HG03066 (cell line): ENCODE results near the gene RAB38.

Experiments
- ATAC-seq: cut with Tn5 transposase; IDR thresholded peaks from one replicate; pipeline ENCODE4 v1.9.1; 2021; ENCODE audit warnings: low read depth; ENCODE audit not compliant: unreplicated experiment

The RAB38 gene

GRCh38 chr11:88174709-88175568 is at the start of gene RAB38:
Gene RAB38 (minus strand): TSS chr11:88175443. CDS start chr11:88175384, 59 bp downstream.
- peak; percentile 43 for ATAC-seq

GRCh38 chr11:88213406-88213805 is 38.2 kb upstream of the RAB38 start:
- no peak for ATAC-seq

GRCh38 chr11:88212300-88212699 is 37.1 kb upstream of the RAB38 start:
- ATAC-seq: no peak

DNA sequence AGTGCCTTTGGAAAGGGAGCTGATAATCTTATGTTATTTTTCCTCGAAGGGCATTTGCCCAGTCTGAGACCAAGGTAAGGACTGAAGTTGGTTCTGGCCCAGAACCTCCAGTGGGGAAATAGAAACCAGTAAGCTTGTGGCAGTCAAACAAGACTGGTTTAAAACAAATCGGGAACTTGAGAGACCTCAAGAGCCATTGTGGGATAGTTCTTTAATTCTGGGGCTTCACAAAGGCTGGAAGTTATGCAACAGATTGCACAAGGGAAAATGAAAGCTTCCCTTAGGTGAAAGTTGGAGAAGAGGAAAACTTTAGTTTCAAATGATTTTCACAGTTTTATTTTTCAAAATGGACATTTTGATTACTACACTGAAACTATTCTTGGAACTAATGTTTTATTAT is 33.5 kb upstream of the RAB38 start:
- ATAC-seq: no peak

GRCh38 chr11:88206751-88207150 is 31.5 kb upstream of the RAB38 start:
- no peak for ATAC-seq

DNA sequence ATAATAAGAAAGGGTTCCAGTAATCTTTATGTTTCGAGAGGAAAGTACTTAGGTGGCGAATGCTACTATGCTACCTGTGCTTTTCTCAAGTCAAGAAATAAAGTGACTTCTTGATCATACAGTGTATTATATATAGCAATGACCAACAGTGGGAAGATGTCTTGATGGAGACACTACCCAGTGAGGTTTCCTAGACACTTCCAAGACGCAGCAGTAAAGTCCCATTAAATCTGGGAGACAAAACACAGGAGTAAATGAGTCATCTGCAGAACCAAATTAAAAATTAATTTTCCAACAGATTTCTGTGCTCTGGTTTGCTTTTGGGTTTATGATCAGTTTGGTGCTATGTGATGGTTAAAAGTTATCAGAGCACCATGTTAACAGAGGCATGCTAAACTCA is 29.1 kb upstream of the RAB38 start:
- no peak for ATAC-seq

GRCh38 chr11:88203604-88204003 is 28.4 kb upstream of the RAB38 start:
- no peak for ATAC-seq

- no peak for ATAC-seq
Measured at GRCh38 chr11:88202498-88202897, 27.3 kb upstream of the RAB38 start.

GRCh38 chr11:88196393-88196792 is 21.1 kb upstream of the RAB38 start:
- no peak for ATAC-seq

DNA sequence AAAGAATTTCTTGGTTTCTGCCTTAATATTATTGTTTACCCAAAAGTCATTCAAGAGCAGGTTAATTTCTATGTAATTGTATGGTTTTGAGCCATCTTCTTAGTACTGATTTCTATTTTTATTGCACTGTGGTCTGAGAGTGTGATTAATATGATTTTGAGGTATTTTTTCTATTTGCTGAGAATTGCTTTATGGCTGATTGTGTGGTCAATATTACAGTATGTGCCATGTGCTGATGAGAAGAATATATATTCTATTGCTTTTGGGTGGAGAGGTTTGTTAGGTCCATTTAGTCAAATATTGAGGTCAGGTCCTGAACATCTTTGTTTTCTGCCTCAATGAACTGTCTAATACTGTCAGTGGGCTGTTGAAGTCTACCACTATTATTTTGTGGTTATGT is 20.7 kb upstream of the RAB38 start:
- ATAC-seq: no peak

DNA sequence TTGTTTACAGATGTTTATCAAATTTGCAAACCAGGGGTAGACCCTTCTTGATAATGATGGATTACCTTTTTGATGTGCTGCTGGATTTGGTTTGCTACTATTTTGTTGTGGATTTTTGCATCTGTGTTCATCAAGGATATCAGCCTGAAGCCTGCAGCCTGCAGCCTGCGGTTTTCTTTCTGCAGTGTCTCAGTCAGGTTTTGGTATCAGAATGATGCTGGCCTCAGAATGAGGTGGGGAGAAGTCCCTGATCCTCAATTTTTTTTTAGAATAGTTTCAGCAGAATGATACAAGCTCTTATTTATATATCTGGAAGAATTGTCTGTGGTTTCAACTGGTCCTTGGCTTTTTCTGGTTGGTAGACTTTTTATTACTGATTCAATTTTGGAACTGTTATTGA is 19.7 kb upstream of the RAB38 start:
- no peak for ATAC-seq

DNA sequence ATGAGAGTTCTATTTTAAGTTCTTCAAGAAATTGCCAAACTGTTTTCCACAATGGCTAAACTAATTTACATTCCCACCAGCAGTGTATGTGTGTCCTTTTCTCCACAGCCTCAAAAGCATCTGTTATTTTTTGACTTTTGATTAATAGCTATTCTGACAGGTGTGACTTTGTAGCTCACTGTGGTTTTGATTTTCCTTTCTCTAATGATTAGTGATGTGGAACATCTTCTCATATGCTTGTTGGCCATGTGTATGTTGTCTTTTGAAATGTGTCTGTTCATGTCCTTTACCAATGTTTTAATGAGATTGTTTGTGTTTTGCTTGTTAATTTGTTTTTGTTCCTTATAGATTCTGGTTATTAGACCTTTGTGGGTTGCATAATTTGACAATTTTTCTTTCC is 18.0 kb upstream of the RAB38 start:
- ATAC-seq: no peak

DNA sequence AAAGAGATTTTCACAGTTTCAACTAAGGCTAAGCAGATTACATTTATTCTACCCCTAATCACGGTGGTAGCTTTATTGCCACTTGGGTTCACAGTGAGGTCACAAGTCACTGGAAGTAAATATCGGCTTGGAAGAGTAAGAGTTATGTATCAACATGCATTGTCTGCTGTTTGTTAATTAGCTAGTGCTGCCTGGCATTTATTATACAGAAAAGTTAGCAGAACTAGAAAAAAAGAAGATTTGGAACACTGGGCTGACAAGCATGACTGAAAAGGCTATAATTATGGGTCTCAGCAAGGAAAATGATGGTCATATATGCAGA is 13.7 kb upstream of the RAB38 start:
- no peak for ATAC-seq

DNA sequence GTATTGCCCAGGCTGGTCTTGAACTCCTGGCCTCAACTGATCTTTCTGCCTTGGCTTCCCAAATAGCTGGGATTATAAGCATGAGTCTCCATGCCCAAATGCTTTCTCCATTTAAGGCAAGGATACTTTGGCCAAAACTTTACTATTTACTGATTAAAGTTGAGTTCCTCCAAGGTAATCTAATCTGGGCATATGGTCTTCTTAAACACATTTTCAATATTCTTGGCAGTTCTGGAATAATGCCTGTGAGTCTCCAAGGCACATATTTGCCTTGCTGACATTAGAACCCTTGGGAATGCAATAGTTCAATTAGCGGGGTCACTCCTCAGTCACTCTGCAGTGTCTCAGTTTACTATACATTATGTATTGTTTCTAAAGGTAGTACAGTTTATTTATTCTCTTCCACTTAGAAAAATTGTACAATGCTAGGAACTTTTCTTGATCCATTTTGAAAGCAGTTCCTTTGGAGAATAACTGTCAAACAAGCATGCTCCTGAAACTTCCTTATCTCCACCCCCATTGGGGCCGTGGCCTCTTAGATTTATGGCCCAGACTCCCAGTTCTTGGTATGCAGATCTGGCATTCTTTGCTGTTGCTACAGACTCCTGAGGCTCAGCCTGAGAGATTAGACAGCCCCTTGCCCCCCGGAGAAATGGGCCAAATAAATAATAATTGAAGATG is 13.1 kb upstream of the RAB38 start:
- no peak for ATAC-seq

DNA sequence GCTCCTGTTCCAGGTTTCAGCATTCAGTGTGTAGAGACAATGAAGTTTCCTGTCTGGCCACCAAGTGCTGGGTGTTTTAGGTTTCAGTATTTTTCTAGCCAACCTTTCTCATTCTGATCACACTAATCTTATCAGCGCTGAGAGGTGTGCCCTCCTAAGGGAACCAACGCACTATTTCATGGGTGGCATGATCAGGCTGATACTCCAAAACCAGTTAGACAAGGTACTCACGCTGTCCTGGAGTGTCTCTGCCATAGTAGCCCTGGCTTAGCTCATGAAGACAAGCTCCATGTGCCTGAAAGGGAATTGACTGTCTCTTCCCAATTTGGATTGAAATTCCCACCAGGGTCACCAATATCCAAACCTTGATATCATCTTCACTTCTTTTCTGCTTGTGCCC is 8.0 kb upstream of the RAB38 start:
- no peak for ATAC-seq

DNA sequence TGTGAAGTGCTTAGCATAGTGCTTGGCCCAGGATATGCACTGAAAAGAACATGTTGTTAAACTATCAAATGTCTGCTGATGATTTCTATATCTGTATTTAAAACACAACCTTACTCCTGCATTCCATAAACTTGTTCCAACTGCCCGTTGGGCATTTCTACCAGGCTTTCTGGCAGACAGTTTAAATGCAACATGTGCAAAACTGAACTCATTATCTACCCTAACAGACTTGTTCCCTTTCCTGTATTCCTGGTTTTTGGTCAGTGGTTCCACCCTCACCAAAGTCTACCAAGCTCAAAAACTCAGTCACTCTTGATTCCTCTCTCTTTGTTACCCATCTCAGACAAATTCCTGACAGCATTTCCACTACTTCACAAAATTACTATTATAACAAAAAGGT is 6.5 kb upstream of the RAB38 start:
- no peak for ATAC-seq

DNA sequence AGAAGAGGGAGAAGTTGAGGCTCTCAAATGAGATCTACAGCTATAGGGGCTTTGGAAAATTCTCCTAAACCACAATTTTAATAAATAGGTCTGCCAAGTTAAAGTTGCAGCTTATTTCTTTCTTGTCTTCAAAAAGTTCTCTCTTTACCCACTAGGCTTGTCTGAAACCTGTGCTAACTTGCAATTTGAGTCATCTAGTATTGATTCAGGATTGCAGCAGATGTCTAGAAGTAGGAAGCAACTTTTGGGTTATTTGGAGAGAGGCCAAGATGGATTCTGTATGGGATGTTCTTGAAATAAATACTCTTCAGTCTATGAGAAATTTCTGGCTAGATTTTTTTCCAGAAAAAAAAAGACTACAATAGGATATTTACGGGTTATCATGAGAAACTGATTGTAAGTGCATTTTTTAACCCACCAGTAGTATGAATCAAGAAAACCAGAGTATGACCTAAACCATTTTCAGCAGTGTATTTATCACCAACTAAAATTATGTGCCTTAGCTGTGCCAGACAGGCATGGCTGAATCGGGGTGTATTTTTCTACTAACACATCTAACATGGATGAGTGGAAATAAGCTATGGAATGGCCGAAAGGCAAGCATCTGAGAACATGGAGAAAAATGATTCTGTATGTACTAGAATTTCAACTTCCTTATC is 4.9 kb upstream of the RAB38 start:
- no peak for ATAC-seq

DNA sequence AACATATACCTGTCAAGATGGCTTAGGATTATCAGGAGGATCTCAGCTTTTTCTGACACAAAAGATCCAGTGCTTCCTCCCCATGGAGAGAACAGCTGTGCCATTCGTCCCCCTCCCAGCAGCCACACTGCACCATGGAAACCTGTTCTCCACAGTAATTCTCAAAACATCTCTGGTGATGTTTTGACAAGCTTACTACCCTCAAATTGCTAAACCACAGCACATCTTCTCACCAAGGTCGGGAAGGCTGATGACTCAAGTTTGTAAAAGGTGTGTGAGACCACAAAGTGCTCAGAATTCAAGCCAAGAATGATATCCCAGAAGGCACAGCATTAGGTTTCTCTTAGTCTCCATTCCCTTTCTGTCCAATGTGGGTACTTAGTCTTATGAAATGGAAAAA is 3.9 kb upstream of the RAB38 start:
- peak; percentile 55 for ATAC-seq

DNA sequence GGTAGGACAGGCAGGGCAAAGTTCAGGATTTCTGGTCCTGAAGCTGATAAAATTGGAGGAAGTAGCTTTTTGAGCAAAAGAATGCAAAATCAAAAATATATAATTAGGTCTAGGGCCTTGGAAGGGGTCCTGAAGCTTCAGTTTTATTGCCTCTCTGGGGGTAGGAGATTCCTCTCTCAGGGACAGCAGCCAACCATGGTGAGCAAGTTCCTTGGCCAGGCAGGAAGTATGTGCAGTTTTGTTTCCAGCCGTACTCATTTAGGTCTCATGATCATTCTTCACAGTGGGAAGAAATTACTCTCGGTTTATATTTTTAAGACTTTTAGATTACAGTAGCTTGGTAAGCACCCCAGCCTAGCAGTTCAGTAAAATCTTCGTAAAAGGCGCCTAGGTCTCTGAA is 2.9 kb upstream of the RAB38 start:
- ATAC-seq: no peak

DNA sequence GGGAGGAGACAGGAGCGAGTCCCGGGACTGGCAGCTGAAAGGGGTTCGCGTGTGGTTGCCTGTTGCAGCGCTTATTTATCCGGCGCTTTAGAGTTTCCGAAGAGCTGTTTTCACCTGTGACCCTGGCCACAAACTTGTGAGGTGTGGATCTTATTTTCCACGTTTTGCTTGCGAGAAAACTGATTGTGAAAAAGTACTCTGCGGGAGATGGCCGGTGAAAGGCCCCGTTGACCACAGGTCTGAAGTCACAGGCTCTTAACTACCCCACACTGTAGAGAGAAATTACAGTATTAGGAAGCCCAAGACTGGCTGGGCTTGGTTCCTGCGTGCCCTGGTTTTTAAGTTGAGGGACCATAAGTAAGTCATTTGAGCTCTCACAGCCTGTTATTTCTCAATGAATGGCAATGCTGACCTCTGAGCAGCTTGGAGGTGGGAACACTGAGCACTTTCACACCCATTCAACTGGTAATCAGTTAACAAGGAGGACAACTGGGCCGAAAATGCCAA is 379 bp upstream of the RAB38 start:
- ATAC-seq: peak; percentile 15

DNA sequence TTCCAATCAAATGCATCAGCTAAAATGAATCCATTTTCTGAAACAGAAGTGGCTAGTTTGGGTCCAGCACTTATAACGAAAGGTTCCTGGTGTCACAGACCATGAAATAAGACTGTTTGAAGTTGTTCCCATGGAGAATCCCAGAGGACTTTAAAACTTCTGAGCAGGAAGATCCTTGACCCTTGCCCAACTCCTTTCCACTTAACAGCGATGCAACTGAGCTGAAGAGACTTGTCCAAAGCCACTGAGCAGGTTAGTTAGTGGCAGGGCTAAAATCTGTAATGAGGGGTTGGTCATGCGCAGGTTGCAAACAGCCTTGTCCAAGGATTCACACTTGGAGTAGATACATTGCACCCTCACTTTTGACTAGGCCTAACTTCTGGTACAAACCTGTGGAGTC is 1.3 kb downstream of the RAB38 start:
- ATAC-seq: no peak

DNA sequence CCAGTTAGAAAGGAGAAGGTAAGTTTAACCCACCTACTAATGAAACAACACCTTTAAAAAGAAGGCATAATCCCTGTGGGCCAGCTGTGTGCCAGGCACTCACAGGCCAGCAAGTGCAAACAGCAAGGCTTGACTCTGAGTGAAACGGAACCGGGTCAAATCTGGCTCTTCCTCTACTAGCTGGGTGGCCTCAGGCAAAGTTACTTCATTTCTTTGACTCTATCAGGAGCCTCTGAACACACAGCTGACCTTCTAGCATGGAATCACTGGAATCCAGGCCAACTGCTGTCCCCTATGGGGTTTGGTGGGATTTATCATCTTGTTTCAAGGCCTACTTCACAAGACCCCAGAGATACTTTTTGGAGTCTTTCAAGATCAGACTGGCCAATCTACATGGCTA is 3.3 kb downstream of the RAB38 start:
- ATAC-seq: no peak
